ENCODE measurements around the gene LMBR1.

LMBR1 gene

DNA sequence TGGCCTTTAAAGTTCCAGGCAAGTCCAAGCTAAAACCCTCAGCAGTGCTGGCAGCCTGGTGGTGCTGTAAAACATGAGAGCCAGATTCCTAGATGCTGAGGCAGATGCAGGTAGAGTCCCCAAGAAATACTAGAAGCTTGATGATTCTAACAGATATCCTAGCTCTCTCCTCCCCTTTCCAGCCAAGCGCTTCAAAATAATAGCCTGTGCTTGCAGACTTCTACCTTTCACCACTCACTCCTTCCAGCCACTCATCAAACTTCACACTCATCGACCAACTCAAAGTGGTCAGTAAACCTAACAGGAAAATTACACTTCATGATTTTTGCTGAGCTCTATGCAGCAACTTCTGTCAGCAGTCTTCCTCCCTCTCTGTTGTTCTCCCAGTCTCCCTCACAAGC lies 50.2 kb downstream of the LMBR1 start:
- no peak for DNase-seq (ENCODE audit: low read depth)
- no peak overlapping the region for H3K4me3 ChIP-seq (ENCODE audit: control insufficient read depth, low read depth, low read length)
- TF ChIP-seq, protein P1, sequence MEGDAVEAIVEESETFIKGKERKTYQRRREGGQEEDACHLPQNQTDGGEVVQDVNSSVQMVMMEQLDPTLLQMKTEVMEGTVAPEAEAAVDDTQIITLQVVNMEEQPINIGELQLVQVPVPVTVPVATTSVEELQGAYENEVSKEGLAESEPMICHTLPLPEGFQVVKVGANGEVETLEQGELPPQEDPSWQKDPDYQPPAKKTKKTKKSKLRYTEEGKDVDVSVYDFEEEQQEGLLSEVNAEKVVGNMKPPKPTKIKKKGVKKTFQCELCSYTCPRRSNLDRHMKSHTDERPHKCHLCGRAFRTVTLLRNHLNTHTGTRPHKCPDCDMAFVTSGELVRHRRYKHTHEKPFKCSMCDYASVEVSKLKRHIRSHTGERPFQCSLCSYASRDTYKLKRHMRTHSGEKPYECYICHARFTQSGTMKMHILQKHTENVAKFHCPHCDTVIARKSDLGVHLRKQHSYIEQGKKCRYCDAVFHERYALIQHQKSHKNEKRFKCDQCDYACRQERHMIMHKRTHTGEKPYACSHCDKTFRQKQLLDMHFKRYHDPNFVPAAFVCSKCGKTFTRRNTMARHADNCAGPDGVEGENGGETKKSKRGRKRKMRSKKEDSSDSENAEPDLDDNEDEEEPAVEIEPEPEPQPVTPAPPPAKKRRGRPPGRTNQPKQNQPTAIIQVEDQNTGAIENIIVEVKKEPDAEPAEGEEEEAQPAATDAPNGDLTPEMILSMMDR (IDR thresholded peaks at IDR 0.05; ENCODE audit: control insufficient read depth, insufficient read depth, low read depth, low read length, missing control alignments), result no peak

DNA sequence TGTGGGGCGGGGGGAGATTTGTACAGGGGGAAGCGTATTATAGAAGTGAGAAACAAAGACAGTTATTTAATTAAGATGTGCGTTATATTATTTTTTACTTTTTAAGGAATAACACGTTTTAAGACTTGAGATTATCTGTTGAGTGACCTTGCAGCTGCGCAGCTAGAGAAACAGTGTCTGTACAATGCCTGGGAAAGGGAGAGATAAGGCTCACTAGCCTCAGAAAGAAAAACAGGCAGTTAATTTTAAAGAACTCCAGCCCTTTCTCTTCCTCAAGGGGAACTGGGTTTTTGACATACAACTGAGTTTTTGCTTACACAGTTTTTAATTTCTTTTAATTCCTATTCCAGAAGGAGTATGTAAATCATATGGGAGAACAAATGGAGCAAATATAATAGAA lies 50.7 kb downstream of the LMBR1 start:
- TF ChIP-seq, protein P1 (IDR thresholded peaks at IDR 0.05; ENCODE audit: control insufficient read depth, insufficient read depth, low read depth, low read length, missing control alignments), result no peak
- H3K4me3 ChIP-seq (ENCODE audit: control insufficient read depth, low read depth, low read length), result no peak overlapping the region

DNA sequence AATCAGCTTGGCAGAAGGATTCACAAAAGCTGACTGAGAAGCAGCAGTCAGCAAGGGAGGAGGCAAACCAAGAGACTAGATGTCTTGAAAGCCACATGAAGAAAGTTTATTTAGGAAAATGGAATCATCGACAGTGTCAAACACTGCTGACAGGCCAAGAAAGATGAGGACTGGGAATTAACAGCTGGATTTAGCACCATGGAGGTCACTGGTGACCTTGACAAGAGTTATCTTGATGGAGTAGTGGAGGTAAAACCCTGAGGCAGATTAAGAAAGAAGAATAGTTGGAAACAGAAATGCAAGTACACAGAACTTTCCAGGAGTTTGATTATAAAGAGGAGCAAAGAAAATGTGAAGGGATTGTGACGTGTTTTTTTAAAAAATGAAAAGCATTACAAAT lies 51.5 kb downstream of the LMBR1 start:
- no peak overlapping the region for H3K4me3 ChIP-seq (ENCODE audit: control insufficient read depth, low read depth, low read length)
- DNase-seq (ENCODE audit: low read depth), result no peak
- TF ChIP-seq, protein P1 (IDR thresholded peaks at IDR 0.05; ENCODE audit: control insufficient read depth, insufficient read depth, low read depth, low read length, missing control alignments), result no peak

More for the DNA sequence above, 50.7 kb downstream of the LMBR1 start:
- DNase-seq (ENCODE audit: low read depth), result no peak

DNA sequence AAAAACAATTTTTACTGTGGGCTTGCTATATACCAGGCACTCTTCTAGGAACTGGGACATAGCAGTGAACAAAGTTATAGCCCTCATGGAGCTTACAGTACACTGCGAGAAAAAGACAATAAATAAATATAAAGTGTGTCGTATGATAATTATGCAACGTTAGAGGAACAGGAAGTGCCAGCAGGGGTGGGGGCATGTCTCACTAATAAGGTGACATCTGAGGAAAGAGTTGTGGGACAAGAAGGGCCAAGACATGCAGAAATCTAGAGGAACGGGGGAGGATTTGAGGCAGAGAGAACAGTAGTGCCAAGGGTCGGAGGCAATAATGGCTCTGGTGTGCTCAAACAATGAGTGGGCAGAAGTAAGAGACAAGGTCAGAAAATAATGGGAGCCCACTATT lies 52.8 kb downstream of the LMBR1 start:
- DNase-seq (ENCODE audit: low read depth), result no peak
- TF ChIP-seq, protein P1 (IDR thresholded peaks at IDR 0.05; ENCODE audit: control insufficient read depth, insufficient read depth, low read depth, low read length, missing control alignments), result no peak
- H3K4me3 ChIP-seq (ENCODE audit: control insufficient read depth, low read depth, low read length), result no peak overlapping the region

GRCh38 chr7:156836443-156836842 lies 56.5 kb downstream of the LMBR1 start:
- TF ChIP-seq, protein P1 (IDR thresholded peaks at IDR 0.05; ENCODE audit: control insufficient read depth, insufficient read depth, low read depth, low read length, missing control alignments), result no peak
- no peak for DNase-seq (ENCODE audit: low read depth)
- no peak overlapping the region for H3K4me3 ChIP-seq (ENCODE audit: control insufficient read depth, low read depth, low read length)

- TF ChIP-seq, protein P1 (IDR thresholded peaks at IDR 0.05; ENCODE audit: control insufficient read depth, insufficient read depth, low read depth, low read length, missing control alignments), result no peak
- H3K4me3 ChIP-seq (ENCODE audit: control insufficient read depth, low read depth, low read length), result no peak overlapping the region
- no peak for DNase-seq (ENCODE audit: low read depth)
These were observed 58.5 kb downstream of the LMBR1 start for GRCh38 chr7:156834462-156834861.

- no peak for DNase-seq (ENCODE audit: low read depth)
- H3K4me3 ChIP-seq (ENCODE audit: control insufficient read depth, low read depth, low read length), result no peak overlapping the region
These were observed 59.7 kb downstream of the LMBR1 start for GRCh38 chr7:156833312-156833711.

More at GRCh38 chr7:156833312-156833711, 59.7 kb downstream of the LMBR1 start:
- TF ChIP-seq, protein P1 (IDR thresholded peaks at IDR 0.05; ENCODE audit: control insufficient read depth, insufficient read depth, low read depth, low read length, missing control alignments), result no peak

Measured in AG09309 (cell line).